OCI-LY3 (cell line): ENCODE measurements around the gene UBQLN4.

Experiments used
- H2AFZ ChIP-seq: fragments of 200-600, 300-600 bp; shearing (Covaris generic); 2 replicates; pipeline ENCODE4 v1.6.0; 2014; ENCODE audit warnings: antibody characterized with exemption, low read depth, low read length
- H3K27ac ChIP-seq: fragments of 200-600, 300-600 bp; sonication (generic); 2 replicates; pipeline ENCODE4 v1.5.1; 2014; ENCODE audit warnings: mild to moderate bottlenecking, low read length, moderate library complexity, mixed read lengths
- H3K27me3 ChIP-seq: fragments of 200-600, 300-600 bp; sonication (generic); 2 replicates; pipeline ENCODE4 v1.6.1; 2014; ENCODE audit warnings: low read depth, low read length, mixed read lengths
- H3K36me3 ChIP-seq: fragments of 200-600, 300-600 bp; sonication (generic); replicated peaks from 2 replicates; pipeline ENCODE3; 2014; ENCODE audit warnings: low read depth, low read length, mixed read lengths
- H3K4me1 ChIP-seq: fragments of 300-600, 200-600 bp; sonication (generic); 2 replicates; pipeline ENCODE4 v1.6.1; 2014; ENCODE audit warnings: low read length, mixed read lengths
- H3K4me2 ChIP-seq: fragments of 200-600, 300-600 bp; sonication (generic); 2 replicates; pipeline ENCODE4 v1.6.1; 2014; ENCODE audit warnings: low read length, mixed read lengths
- H3K4me3 ChIP-seq: fragments of 300-600, 200-600 bp; sonication (generic); 2 replicates; pipeline ENCODE4 v1.5.1; 2014; ENCODE audit warnings: antibody characterized with exemption, mild to moderate bottlenecking, low read length, moderate library complexity
- H3K79me2 ChIP-seq: fragments of 300-600, 200-600 bp; shearing (Covaris generic); 2 replicates; pipeline ENCODE4 v1.6.1; 2014; ENCODE audit warnings: mild to moderate bottlenecking, low read length, mixed read lengths
- H3K9ac ChIP-seq: fragments of 300-600, 200-600 bp; shearing (Covaris generic); 2 replicates; pipeline ENCODE4 v1.6.0; 2014; ENCODE audit warnings: mild to moderate bottlenecking, low read length, moderate library complexity
- H3K9me3 ChIP-seq: fragments of 200-600, 300-600 bp; shearing (Covaris generic); 2 replicates; pipeline ENCODE4 v1.6.1; 2014; ENCODE audit warnings: low read length, mixed read lengths; ENCODE audit not compliant: insufficient read depth
- H4K20me1 ChIP-seq: fragments of 200-600, 300-600 bp; sonication (generic); 2 replicates; pipeline ENCODE4 v1.6.1; 2016; ENCODE audit warnings: low read length, mixed read lengths; ENCODE audit not compliant: insufficient read depth
- EZH2phosphoT487 ChIP-seq: fragments of 200-600 bp; shearing (Covaris generic); IDR thresholded peaks from 2 replicates; pipeline ENCODE4 v1.6.1; 2018; ENCODE audit warnings: antibody characterized with exemption, mixed run types, low read depth
- TF ChIP-seq, protein P1 (sequence below): fragments of 200-600, 300-600 bp; sonication (generic); IDR thresholded peaks from 2 replicates; pipeline ENCODE4 v1.5.1; 2014; ENCODE audit warnings: antibody characterized with exemption, low read length, low read depth

The UBQLN4 gene

DNA sequence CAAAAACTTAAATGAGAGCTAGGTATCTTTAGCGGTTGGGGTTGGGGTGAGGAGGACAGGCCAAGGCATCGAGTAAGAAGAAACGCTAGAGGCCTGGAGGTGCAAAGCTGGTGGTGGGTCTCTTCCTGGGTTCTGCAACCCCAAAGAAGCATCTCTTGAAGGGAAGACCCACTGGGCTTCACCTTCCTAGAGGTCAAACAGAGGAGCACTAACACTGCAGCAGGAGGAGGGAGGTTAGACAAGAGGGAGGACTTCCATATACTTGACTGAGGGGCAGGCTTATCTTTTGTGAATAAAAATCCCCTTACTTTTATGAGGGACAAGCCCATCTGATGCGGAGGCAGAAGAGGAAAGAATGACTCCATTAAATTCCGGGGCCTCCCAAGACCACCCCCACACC, 26.2 kb upstream of the UBQLN4 start:
- no peak overlapping the region for H3K27ac ChIP-seq
- peaks cover 19% of the 10 kb centered on the region for H3K27me3 ChIP-seq
- H3K9me3 ChIP-seq: no peaks in the 10 kb centered on the region
- no peak overlapping the region for H2AFZ ChIP-seq
- no peaks in the 10 kb centered on the region for H4K20me1 ChIP-seq
- H3K9ac ChIP-seq: no peak overlapping the region
- H3K36me3 ChIP-seq: no peaks in the 10 kb centered on the region
- no peak overlapping the region for H3K4me2 ChIP-seq
- H3K4me3 ChIP-seq: no peak overlapping the region
- no peaks in the 10 kb centered on the region for H3K79me2 ChIP-seq
- no peak for TF ChIP-seq EZH2phosphoT487
- TF ChIP-seq, protein P1, sequence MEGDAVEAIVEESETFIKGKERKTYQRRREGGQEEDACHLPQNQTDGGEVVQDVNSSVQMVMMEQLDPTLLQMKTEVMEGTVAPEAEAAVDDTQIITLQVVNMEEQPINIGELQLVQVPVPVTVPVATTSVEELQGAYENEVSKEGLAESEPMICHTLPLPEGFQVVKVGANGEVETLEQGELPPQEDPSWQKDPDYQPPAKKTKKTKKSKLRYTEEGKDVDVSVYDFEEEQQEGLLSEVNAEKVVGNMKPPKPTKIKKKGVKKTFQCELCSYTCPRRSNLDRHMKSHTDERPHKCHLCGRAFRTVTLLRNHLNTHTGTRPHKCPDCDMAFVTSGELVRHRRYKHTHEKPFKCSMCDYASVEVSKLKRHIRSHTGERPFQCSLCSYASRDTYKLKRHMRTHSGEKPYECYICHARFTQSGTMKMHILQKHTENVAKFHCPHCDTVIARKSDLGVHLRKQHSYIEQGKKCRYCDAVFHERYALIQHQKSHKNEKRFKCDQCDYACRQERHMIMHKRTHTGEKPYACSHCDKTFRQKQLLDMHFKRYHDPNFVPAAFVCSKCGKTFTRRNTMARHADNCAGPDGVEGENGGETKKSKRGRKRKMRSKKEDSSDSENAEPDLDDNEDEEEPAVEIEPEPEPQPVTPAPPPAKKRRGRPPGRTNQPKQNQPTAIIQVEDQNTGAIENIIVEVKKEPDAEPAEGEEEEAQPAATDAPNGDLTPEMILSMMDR: no peak
- peaks cover 19% of the 10 kb centered on the region for H3K4me1 ChIP-seq

DNA sequence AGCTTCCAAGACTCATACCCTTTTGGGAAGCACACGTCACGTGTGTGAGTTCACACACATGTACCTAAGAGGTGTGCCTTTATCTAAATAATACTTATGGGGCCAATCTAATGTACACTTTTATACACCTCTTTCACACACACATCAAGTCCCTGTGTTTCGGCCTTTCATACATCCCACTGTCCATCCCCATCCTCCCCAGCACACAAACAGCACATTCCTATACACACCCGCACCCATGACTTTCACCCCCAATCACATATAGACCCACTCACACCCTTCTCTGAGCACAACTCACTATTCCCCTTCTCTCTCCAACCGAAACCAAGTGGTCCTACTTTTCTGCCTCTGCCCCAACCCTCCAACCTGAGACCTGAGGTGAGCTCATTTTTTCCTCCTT, 25.1 kb upstream of the UBQLN4 start:
- Histone ChIP-seq H3K4me2 (no peak overlapping the region), H3K27me3 (peaks cover 9% of the 10 kb centered on the region), H2AFZ (no peak overlapping the region), H3K27ac (no peak overlapping the region), H3K79me2 (no peaks in the 10 kb centered on the region), H3K36me3 (no peaks in the 10 kb centered on the region), H3K4me1 (peaks cover 10% of the 10 kb centered on the region; the same call in 1 of the 2 replicates), H3K4me3 (no peak overlapping the region), H3K9me3 (no peaks in the 10 kb centered on the region), H3K9ac (no peak overlapping the region), H4K20me1 (no peaks in the 10 kb centered on the region)
- TF ChIP-seq, protein P1: no peak
- TF ChIP-seq EZH2phosphoT487: no peak

DNA sequence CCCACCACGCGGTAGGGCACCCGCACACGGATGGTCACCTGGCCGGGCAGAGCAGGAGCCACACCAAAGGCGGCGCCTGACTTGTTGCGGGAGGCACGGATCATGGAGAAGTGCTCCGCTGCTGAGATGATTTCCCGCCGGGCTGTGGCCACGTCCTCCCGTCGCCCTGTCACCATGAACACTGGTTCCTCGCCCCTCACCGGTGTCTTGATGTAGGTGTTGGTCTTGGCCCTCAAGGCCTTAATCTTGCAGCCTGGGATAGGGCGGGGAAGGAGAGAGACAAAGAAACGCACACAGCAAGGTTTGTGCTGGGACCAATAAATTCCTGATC, 23.8 kb upstream of the UBQLN4 start:
- Histone ChIP-seq H3K27ac (no peak overlapping the region), H3K4me2 (no peak overlapping the region), H3K36me3 (no peaks in the 10 kb centered on the region)

DNA sequence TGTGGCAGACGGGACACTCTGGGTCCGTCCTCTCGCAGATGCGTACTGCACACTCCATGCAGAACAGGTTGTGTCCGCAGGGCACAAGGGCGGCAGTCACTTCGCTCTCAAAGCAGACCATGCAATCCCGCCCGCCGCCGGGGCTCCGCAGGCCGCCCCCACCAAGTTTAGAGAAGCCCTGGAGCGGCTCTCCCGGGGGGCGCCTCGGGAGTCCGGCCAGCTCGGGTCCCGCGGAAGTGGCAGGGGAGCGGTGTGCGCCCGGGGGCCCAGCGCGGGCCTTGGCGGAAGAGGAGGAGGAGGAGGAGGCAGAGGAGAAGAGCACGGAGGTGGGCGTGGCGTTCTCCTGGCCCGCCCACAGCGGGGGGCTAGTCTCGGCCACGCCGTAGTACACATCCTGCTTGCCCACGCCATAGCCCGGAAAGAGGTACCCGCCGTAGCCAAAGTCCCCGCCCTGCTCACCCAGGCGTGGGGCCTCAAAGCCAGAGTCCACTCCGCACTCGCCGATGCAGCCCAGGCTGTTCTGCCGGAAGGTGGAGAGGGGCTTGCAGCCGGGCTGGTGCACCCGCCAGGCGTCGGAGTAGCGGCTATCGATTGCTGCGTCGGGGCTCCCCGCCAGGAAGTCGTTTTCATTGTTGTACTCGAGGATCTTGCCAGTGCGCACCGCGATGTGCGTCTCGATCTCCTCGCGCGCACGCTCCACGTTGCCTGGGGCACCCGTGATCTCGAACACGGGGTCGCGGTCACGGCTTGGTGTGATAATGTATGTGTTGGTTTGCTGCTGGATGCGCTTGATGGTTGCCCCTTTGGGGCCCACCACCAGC, 23.2 kb upstream of the UBQLN4 start:
- H3K27me3 ChIP-seq: no peaks in the 10 kb centered on the region
- no peak overlapping the region for H3K27ac ChIP-seq
- H3K36me3 ChIP-seq: no peaks in the 10 kb centered on the region
- peaks cover 6% of the 10 kb centered on the region; the same call in 1 of the 2 replicates for H3K4me1 ChIP-seq
- no peak overlapping the region for H3K4me3 ChIP-seq
- H2AFZ ChIP-seq: no peak overlapping the region
- no peak overlapping the region for H3K4me2 ChIP-seq
- no peaks in the 10 kb centered on the region for H3K9me3 ChIP-seq
- no peak overlapping the region for H3K9ac ChIP-seq
- TF ChIP-seq, protein P1: no peak
- no peak for TF ChIP-seq EZH2phosphoT487
- no peaks in the 10 kb centered on the region for H4K20me1 ChIP-seq
- H3K79me2 ChIP-seq: no peaks in the 10 kb centered on the region

More for the DNA sequence above, 23.8 kb upstream of the UBQLN4 start:
- H3K4me3 ChIP-seq: no peak overlapping the region
- no peak for TF ChIP-seq EZH2phosphoT487
- TF ChIP-seq, protein P1: no peak
- H3K9ac ChIP-seq: no peak overlapping the region
- H3K79me2 ChIP-seq: no peaks in the 10 kb centered on the region
- no peaks in the 10 kb centered on the region for H4K20me1 ChIP-seq
- H3K9me3 ChIP-seq: no peaks in the 10 kb centered on the region
- H2AFZ ChIP-seq: no peak overlapping the region
- H3K27me3 ChIP-seq: no peaks in the 10 kb centered on the region
- H3K4me1 ChIP-seq: peaks cover 6% of the 10 kb centered on the region; the same call in 1 of the 2 replicates
